Measurements from ENCODE around the gene RAB7A. TPM values are rescaled to one million over a fixed set of nuclear protein-coding genes. Genes with fewer than 3 reads are reported as not detected.

Gene RAB7A
- total RNA-seq, 1 experiment from 2014 or later: 233 TPM

DNA sequence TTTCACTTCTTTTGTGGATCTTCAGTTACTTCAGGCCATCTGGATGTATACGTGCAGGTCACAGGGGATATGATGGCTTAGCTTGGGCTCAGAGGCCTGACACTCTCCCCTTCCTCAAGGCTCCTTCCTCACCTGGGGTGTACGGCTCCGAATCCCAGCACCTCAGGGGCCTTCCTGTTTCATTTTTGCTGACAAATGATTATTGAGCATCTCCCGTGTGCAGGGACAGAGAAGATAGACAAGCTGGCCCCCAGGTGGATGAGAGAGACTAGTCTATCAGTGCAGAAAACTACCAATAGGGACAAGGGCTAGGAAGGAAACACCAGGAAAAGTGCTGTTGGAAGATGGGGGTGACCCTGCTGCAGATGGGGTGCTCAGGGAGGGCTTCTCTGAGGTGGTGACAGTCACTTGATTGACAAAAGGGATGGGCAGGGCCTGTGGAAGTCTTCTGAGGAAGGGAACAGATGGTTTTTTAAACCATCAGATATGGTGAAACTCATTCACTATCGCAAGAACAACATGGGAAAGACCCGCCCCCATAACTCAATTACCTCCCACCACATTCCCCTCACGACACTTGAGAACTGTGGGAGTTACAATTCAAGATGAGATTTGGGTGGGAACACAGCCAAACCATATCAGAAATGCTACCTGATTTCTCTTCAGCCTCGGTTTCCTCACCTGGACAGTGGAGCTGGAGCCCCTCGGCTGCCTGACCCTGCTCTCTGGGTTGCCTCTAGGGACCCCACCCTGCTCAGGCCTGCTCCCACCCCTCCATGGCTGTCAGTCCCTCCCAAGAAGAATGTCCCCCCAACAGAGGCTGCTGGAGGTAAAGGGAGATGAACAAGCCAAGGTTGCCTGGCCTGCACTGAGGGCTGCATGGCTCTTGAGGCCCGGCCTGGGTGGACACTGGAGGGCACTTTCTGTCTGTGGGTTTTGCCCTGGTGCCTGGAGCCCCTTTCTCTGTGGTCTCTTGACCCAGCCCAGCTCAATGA lies 116.2 kb downstream of the RAB7A start:
- no peaks in the 10 kb centered on the region for H4K20me1 ChIP-seq (ENCODE audit: insufficient read depth)
- no peaks in the 10 kb centered on the region for H3K9me2 ChIP-seq (ENCODE audit: insufficient read depth)
- no peak for TF ChIP-seq ZNF274 (IDR thresholded peaks at IDR 0.05; ENCODE audit: low read depth, low read length)
- TF ChIP-seq POLR2A (IDR thresholded peaks at IDR 0.05; ENCODE audit: borderline replicate concordance, extremely low read depth, insufficient read depth, insufficient read length): no peak
- TF ChIP-seq FOSL1 (IDR thresholded peaks at IDR 0.05; ENCODE audit: low read depth): no peak
- no peak for TF ChIP-seq EZH2phosphoT487 (IDR thresholded peaks at IDR 0.05; ENCODE audit: borderline replicate concordance)
- TF ChIP-seq, protein P1, sequence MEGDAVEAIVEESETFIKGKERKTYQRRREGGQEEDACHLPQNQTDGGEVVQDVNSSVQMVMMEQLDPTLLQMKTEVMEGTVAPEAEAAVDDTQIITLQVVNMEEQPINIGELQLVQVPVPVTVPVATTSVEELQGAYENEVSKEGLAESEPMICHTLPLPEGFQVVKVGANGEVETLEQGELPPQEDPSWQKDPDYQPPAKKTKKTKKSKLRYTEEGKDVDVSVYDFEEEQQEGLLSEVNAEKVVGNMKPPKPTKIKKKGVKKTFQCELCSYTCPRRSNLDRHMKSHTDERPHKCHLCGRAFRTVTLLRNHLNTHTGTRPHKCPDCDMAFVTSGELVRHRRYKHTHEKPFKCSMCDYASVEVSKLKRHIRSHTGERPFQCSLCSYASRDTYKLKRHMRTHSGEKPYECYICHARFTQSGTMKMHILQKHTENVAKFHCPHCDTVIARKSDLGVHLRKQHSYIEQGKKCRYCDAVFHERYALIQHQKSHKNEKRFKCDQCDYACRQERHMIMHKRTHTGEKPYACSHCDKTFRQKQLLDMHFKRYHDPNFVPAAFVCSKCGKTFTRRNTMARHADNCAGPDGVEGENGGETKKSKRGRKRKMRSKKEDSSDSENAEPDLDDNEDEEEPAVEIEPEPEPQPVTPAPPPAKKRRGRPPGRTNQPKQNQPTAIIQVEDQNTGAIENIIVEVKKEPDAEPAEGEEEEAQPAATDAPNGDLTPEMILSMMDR (IDR thresholded peaks at IDR 0.05 in 2 of 3, conservative IDR thresholded peaks at IDR 0.05 in 1 of 3; ENCODE audit: borderline replicate concordance in 1 of 3, insufficient read depth in 1 of 3, low read depth in 2 of 3, low read length in 2 of 3): no peak
- TF ChIP-seq SP1 (IDR thresholded peaks at IDR 0.05; ENCODE audit: low read depth): no peak
- TF ChIP-seq RAD21 (IDR thresholded peaks at IDR 0.05; ENCODE audit: low read depth): no peak
- TF ChIP-seq, protein P2, sequence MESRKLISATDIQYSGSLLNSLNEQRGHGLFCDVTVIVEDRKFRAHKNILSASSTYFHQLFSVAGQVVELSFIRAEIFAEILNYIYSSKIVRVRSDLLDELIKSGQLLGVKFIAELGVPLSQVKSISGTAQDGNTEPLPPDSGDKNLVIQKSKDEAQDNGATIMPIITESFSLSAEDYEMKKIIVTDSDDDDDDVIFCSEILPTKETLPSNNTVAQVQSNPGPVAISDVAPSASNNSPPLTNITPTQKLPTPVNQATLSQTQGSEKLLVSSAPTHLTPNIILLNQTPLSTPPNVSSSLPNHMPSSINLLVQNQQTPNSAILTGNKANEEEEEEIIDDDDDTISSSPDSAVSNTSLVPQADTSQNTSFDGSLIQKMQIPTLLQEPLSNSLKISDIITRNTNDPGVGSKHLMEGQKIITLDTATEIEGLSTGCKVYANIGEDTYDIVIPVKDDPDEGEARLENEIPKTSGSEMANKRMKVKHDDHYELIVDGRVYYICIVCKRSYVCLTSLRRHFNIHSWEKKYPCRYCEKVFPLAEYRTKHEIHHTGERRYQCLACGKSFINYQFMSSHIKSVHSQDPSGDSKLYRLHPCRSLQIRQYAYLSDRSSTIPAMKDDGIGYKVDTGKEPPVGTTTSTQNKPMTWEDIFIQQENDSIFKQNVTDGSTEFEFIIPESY (IDR thresholded peaks at IDR 0.05; ENCODE audit: extremely low read depth, insufficient replicate concordance, low read length): no peak
- no peak for TF ChIP-seq ZFX (IDR thresholded peaks at IDR 0.05)
- TF ChIP-seq EGR1 (IDR thresholded peaks at IDR 0.05; ENCODE audit: low read depth): no peak
- no peaks in the 10 kb centered on the region for H3K79me2 ChIP-seq (ENCODE audit: insufficient read depth, low read length)
- no peak overlapping the region for H3K4me3 ChIP-seq (replicated peaks in 1 of 2; ENCODE audit: low read depth in 1 of 2, low read length in 2 of 2)
- RAD21 ChIA-PET (ENCODE audit: low non-redundant PET in 1 of 2, low total read pairs in 2 of 2, uncharacterized antibody in 2 of 2, unreplicated experiment in 2 of 2): no interaction called here
- peaks cover 5 to 15% of the 10 kb centered on the region in 2 experiments; a peak in 3 of 4 replicates for H3K4me1 ChIP-seq (ENCODE audit: control insufficient read depth in 1 of 2, insufficient read depth in 2 of 2, low read length in 2 of 2)
- H3K9ac ChIP-seq (ENCODE audit: low read length): no peak overlapping the region
- no peak overlapping the region for H3K27ac ChIP-seq (ENCODE audit: low read depth, low read length)
- BruUV-seq (replicated peaks): no TSS peak
- H3K9me3 ChIP-seq (ENCODE audit: control insufficient read depth in 1 of 2, insufficient read depth in 1 of 2, low read depth in 1 of 2, low read length in 2 of 2): no peaks in the 10 kb centered on the region
- H3K4me2 ChIP-seq (ENCODE audit: low read length): no peak overlapping the region
- intact Hi-C loops (cut with micrococcal nuclease): no loop called here
- CTCF ChIA-PET: no interaction called here
- ATAC-seq (no peak), DNase-seq (ENCODE audit: low read depth, low spot score) (no peak)
- no peaks in the 10 kb centered on the region for H3K36me3 ChIP-seq (ENCODE audit: control insufficient read depth in 1 of 2, insufficient read depth in 2 of 2, low read length in 2 of 2)
- no peaks in the 10 kb centered on the region for H3K27me3 ChIP-seq (ENCODE audit: insufficient read depth, low read length)
- H2AFZ ChIP-seq (ENCODE audit: low read depth, low read length, poor library complexity, severe bottlenecking): no peak overlapping the region
- POLR2A ChIA-PET: no interaction called here

Measured in HCT116 (cell line).